Measurements from ENCODE around the gene TAF3. TPM values are rescaled to one million over a fixed set of nuclear protein-coding genes. Genes with fewer than 3 reads are reported as not detected.

The TAF3 gene
- total and polyA plus RNA-seq, 11 donors, result 5.7 to 14.0 (median 10.3) TPM

DNA sequence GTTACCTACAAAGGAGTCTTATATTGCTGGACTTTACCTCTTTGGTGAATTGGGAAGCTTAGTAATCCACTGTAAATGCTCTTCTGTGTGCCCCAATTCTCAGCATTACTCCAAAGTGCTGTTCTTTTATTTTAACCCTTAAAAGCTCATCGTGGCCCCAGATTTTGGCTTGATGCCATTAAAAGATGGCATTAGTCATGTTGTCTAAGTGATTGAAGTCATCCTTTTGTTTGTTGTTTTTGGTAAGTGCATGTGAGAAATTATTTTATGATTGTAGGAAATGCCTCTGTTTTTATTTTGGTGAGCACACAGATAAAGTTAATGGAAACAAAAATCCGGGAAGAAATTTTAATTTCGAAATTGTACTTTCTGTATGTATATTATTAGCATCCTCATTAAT, 153.6 kb downstream of the TAF3 start:
- WGBS, 4 donors, result 79 to 89% (median 81%) methylated on average over 3 of the region's 3 CpGs
- no peak for DNase-seq
- Histone ChIP-seq H3K36me3 (peaks cover 0 to 3% (median 0%) of the 10 kb centered on the region in 9 donors), H3K4me1 (peaks cover 0 to 13% (median 7%) of the 10 kb centered on the region in 12 donors), H3K4me3 (no peak overlapping the region), H3K9me3 (no peaks in the 10 kb centered on the region), H3K27me3 (no peaks in the 10 kb centered on the region), H3K27ac (no peak overlapping the region)
- intact Hi-C loops (cut with DNase I), result no loop called here
- ATAC-seq, result no peak
- TF ChIP-seq, protein P1, sequence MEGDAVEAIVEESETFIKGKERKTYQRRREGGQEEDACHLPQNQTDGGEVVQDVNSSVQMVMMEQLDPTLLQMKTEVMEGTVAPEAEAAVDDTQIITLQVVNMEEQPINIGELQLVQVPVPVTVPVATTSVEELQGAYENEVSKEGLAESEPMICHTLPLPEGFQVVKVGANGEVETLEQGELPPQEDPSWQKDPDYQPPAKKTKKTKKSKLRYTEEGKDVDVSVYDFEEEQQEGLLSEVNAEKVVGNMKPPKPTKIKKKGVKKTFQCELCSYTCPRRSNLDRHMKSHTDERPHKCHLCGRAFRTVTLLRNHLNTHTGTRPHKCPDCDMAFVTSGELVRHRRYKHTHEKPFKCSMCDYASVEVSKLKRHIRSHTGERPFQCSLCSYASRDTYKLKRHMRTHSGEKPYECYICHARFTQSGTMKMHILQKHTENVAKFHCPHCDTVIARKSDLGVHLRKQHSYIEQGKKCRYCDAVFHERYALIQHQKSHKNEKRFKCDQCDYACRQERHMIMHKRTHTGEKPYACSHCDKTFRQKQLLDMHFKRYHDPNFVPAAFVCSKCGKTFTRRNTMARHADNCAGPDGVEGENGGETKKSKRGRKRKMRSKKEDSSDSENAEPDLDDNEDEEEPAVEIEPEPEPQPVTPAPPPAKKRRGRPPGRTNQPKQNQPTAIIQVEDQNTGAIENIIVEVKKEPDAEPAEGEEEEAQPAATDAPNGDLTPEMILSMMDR (IDR thresholded peaks at IDR 0.05), result no peak
- no peak for TF ChIP-seq POLR2A (IDR thresholded peaks at IDR 0.05)

DNA sequence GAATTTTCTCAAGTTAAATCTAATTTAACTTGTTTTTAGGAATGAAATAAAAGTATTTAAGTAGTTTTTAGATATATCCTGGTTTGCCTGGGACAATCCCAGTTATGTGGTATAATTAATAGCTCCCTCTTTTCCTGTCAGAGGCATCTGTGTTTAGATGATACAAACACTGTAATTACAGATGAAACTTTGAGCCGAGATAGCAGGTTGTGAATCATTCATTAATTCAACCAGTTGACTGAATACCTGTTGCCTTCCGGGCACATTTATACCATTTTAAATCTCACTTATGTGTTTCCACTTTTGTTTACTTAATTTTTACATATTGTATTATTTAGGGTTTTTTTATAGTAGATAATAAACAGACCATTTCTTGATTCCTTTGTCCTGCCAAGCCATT, 154.1 kb downstream of the TAF3 start:
- Histone ChIP-seq H3K36me3 (peaks cover 0 to 5% (median under 1%) of the 10 kb centered on the region in 9 donors), H3K27me3 (no peaks in the 10 kb centered on the region), H3K9me3 (no peaks in the 10 kb centered on the region), H3K4me1 (peaks cover 0 to 13% (median 7%) of the 10 kb centered on the region in 12 donors), H3K4me3 (no peak overlapping the region), H3K27ac (no peak overlapping the region)
- no peak for TF ChIP-seq POLR2A (IDR thresholded peaks at IDR 0.05)
- TF ChIP-seq, protein P1 (IDR thresholded peaks at IDR 0.05), result no peak
- 92 to 97% (median 94%) methylated on average over 2 of the region's 2 CpGs for WGBS, 4 donors
- intact Hi-C loops (cut with DNase I), result no loop called here
- ATAC-seq (no peak), DNase-seq (no peak)

DNA sequence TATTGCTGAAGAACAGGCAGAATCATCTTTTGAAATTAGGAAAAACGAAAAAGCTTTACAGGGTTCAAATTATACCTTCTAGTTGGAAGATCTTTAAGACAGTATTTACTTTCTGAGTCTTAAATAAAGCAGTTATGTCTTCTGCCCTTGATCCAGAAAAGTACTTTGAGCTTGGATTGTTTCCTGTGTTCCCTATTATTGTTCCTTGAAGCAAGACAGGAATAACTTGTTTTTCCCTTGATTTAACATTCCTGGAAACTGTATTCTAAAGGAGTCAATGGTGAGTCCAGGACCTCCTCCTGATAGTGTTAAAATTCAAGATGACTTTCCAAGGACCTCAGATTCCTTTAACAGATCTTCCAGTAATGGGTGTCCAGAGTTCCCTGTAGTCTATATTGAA, 161.9 kb downstream of the TAF3 start:
- intact Hi-C loops (cut with DNase I), result no loop called here
- WGBS, 4 donors, result 85 to 99% (median 89%) methylated on average over 1 of the region's 1 CpG
- H3K36me3 ChIP-seq, result peaks cover 0 to 20% (median 16%) of the 10 kb centered on the region in 9 donors

DNA sequence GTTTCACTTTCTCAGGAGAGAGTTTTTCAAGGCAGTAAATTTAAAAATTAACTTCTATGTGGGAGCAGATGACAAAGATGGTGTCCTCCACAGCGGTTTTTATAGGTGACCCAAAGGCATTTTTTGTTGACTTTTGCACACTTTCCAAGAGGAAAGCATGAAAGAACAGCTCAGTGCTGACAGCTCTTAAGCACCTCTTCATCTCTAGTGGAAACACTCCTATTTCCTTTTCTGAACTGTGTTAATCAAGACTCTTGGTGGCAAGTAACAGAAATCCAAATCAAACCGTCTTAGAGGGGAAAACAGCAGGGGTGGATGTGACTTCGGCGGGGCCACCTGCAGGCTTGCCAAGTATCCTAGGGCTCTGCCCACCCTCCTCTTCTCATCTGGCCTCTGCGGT, 164.4 kb downstream of the TAF3 start:
- ATAC-seq (no peak), DNase-seq (no peak)
- Histone ChIP-seq H3K4me1 (no peaks in the 10 kb centered on the region), H3K9me3 (no peaks in the 10 kb centered on the region), H3K36me3 (peaks cover 0 to 14% (median 9%) of the 10 kb centered on the region in 9 donors), H3K4me3 (no peak overlapping the region), H3K27me3 (no peaks in the 10 kb centered on the region), H3K27ac (no peak overlapping the region)
- intact Hi-C loops (cut with DNase I), result no loop called here
- TF ChIP-seq, protein P1 (IDR thresholded peaks at IDR 0.05), result no peak
- 87 to 95% (median 88%) methylated on average over 5 of the region's 5 CpGs for WGBS, 4 donors

More for the DNA sequence above, 161.9 kb downstream of the TAF3 start:
- Histone ChIP-seq H3K9me3 (no peaks in the 10 kb centered on the region), H3K27me3 (no peaks in the 10 kb centered on the region), H3K4me3 (no peak overlapping the region), H3K4me1 (no peaks in the 10 kb centered on the region), H3K27ac (no peak overlapping the region)
- ATAC-seq (no peak), DNase-seq (no peak)
- no peak for TF ChIP-seq POLR2A (IDR thresholded peaks at IDR 0.05)
- TF ChIP-seq, protein P1 (IDR thresholded peaks at IDR 0.05), result no peak
